PFSK-1 (cell line): ENCODE measurements around the gene PIKFYVE.

ENCODE experiments used
- FOXP2 ChIP-seq: optimal IDR thresholded peaks from 2 replicates; pipeline ENCODE3; 2011; ENCODE audit warnings: borderline replicate concordance, control low read depth, inconsistent platforms; ENCODE audit not compliant: insufficient read depth; ENCODE audit errors: extremely low read length, extremely low read depth
- POLR2AphosphoS5 ChIP-seq: IDR thresholded peaks from 2 replicates; pipeline ENCODE4 v1.6.1; 2012; ENCODE audit warnings: low read depth, mild to moderate bottlenecking, control low read depth, low read length, moderate library complexity
- REST ChIP-seq, 2 experiments: IDR thresholded peaks; 2 replicates each; pipeline versions ENCODE4 v1.6.1 to v1.8.0; 2011 to 2012; ENCODE audit warnings: low read depth in 2 of 2, low read length in 2 of 2, control low read depth in 1 of 2, inconsistent platforms in 1 of 2, mild to moderate bottlenecking in 1 of 2, moderate library complexity in 1 of 2; ENCODE audit not compliant: insufficient read depth in 1 of 2
- SIN3A ChIP-seq: IDR thresholded peaks from 2 replicates; pipeline ENCODE4 v1.6.1; 2012; ENCODE audit warnings: mild to moderate bottlenecking, low read length, moderate library complexity, borderline replicate concordance; ENCODE audit not compliant: insufficient read depth
- TAF1 ChIP-seq: IDR thresholded peaks from 2 replicates; pipeline ENCODE4 v1.6.1; 2012; ENCODE audit warnings: low read length, control low read depth, borderline replicate concordance; ENCODE audit not compliant: insufficient read depth

The PIKFYVE gene

GRCh38 chr2:208300847-208301618, 35.0 kb downstream of the PIKFYVE start:
- TF ChIP-seq TAF1 (no peak), SIN3A (no peak), POLR2AphosphoS5 (no peak), REST (IDR thresholded peaks at IDR 0.05; ENCODE audit: insufficient read depth in 1 of 2, low read depth in 2 of 2, low read length in 2 of 2) (no peak), FOXP2 (no peak)

- TF ChIP-seq SIN3A (no peak), TAF1 (no peak), POLR2AphosphoS5 (no peak), FOXP2 (no peak), REST (IDR thresholded peaks at IDR 0.05; ENCODE audit: insufficient read depth in 1 of 2, low read depth in 2 of 2, low read length in 2 of 2) (no peak)
Observed at GRCh38 chr2:208304157-208304556, 38.1 kb downstream of the PIKFYVE start.

- TF ChIP-seq FOXP2, result no peak
Observed at GRCh38 chr2:208304695-208305094, 38.6 kb downstream of the PIKFYVE start.

- no peak for TF ChIP-seq SIN3A
- TF ChIP-seq TAF1, result no peak
- no peak for TF ChIP-seq POLR2AphosphoS5
- no peak for TF ChIP-seq FOXP2
- TF ChIP-seq REST (IDR thresholded peaks at IDR 0.05; ENCODE audit: insufficient read depth in 1 of 2, low read depth in 2 of 2, low read length in 2 of 2), result no peak
Observed at GRCh38 chr2:208306291-208306690, 40.2 kb downstream of the PIKFYVE start.

- no peak for TF ChIP-seq FOXP2
Observed at GRCh38 chr2:208311321-208311720, 45.3 kb downstream of the PIKFYVE start.

- TF ChIP-seq TAF1 (no peak), REST (IDR thresholded peaks at IDR 0.05; ENCODE audit: insufficient read depth in 1 of 2, low read depth in 2 of 2, low read length in 2 of 2) (no peak), SIN3A (no peak), FOXP2 (no peak), POLR2AphosphoS5 (no peak)
Observed at GRCh38 chr2:208311954-208312353, 45.9 kb downstream of the PIKFYVE start.
